Gastroesophageal sphincter (tissue), 3 donors: ENCODE results near the gene SUPT20HL1.

Experiments
- CTCF ChIP-seq, 4 experiments: fragments of 200-600 bp in 2 of 4; fragments of 450-650 bp in 2 of 4; sonication (generic) in 1 of 4; IDR thresholded peaks; one replicate each; pipeline ENCODE4 v1.5.1; 2017 to 2019; ENCODE audit warnings: antibody characterized with exemption in 4 of 4, mild to moderate bottlenecking in 2 of 4, moderate library complexity in 2 of 4
- POLR2A ChIP-seq, 2 donors: fragments of 450-650 bp; IDR thresholded peaks; one replicate each; pipeline ENCODE4 v1.6.1; 2017; ENCODE audit warnings: antibody characterized with exemption in 2 of 2, mild to moderate bottlenecking in 2 of 2, moderate library complexity in 1 of 2

GRCh38 chrX:24364326-24364725 is 3.9 kb downstream of the SUPT20HL1 start:
- TF ChIP-seq CTCF (IDR thresholded peaks at IDR 0.05), result no peak
- no peak for TF ChIP-seq POLR2A (IDR thresholded peaks at IDR 0.05)
